Keratinocyte (primary cell): ENCODE results near the gene PTPRT.

Experiments
- EZH2 ChIP-seq: IDR thresholded peaks from one replicate; pipeline ENCODE4 v1.6.1; 2012; ENCODE audit warnings: inconsistent platforms, mild to moderate bottlenecking, low read length, moderate library complexity
- TF ChIP-seq, protein P1 (sequence below), 3 experiments: IDR thresholded peaks in 1 of 3; conservative IDR thresholded peaks in 1 of 3; optimal IDR thresholded peaks in 1 of 3; 2 replicates in 2 of 3; 3 replicates in 1 of 3; pipeline versions ENCODE3 to v1.5.1; 2011; ENCODE audit warnings: low read length in 3 of 3, mild to moderate bottlenecking in 3 of 3, moderate library complexity in 2 of 3, control low read depth in 1 of 3, inconsistent platforms in 1 of 3; ENCODE audit not compliant: insufficient read depth in 2 of 3; ENCODE audit errors: extremely low read depth in 1 of 3

DNA sequence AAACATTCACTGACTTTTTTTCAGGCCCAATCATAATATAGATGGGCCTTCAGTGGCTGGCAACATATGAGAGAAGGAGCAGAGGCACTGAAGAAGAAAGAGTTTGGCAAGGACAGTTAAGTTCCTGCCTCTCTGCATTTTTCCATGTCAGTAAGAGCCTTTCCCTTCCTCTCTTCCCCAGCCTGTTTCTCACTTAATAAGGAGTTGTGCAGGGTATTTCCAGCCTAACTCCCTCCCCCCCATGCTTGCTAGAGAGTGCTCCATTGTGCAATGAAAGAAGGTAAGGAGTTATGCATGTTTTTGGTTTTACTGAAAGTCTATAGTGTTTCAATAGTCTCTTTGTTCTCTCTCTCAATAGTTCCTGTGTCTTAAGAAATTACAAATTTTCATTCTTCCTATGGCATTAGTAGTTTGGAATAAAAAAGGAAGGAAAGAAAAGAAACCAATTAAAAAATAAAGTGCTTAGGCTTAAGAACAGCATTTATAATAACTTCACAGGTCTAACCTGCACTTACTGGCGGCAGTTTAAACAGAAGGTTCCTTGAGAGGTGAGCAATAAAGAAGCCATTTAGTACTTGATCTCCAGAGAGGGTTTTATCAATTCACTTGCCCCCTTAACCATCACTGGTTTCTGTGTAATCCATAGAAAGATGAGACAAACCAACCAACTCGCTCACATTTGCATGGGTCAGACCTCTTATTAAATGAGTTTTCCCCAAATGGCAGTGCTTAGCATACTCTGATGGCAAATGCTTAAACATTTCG, 251.1 kb downstream of the PTPRT start:
- TF ChIP-seq, protein P1, sequence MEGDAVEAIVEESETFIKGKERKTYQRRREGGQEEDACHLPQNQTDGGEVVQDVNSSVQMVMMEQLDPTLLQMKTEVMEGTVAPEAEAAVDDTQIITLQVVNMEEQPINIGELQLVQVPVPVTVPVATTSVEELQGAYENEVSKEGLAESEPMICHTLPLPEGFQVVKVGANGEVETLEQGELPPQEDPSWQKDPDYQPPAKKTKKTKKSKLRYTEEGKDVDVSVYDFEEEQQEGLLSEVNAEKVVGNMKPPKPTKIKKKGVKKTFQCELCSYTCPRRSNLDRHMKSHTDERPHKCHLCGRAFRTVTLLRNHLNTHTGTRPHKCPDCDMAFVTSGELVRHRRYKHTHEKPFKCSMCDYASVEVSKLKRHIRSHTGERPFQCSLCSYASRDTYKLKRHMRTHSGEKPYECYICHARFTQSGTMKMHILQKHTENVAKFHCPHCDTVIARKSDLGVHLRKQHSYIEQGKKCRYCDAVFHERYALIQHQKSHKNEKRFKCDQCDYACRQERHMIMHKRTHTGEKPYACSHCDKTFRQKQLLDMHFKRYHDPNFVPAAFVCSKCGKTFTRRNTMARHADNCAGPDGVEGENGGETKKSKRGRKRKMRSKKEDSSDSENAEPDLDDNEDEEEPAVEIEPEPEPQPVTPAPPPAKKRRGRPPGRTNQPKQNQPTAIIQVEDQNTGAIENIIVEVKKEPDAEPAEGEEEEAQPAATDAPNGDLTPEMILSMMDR (optimal IDR thresholded peaks at IDR 0.05 in 1 of 3, IDR thresholded peaks at IDR 0.05 in 1 of 3, conservative IDR thresholded peaks at IDR 0.05 in 1 of 3; ENCODE audit: extremely low read depth in 1 of 3, insufficient read depth in 2 of 3, low read length in 3 of 3), result no peak
- no peak for TF ChIP-seq EZH2
